Stimulated activated CD8-positive, alpha-beta memory T cell treated with anti-CD3 and anti-CD28 coated beads, Interleukin-15, amount 100 ng/mL, for 4 hours (primary cell): ENCODE data around the gene EI24.
A peak's percentile ranks its signal among the peaks of the same experiment; 100 is the strongest.

Experiments
- DNase-seq, 2 donors: peaks; one replicate each; pipeline ENCODE4 v3.0.0-alpha.2; 2020; ENCODE audit warnings: low read depth in 2 of 2

EI24 gene

GRCh38 chr11:125579811-125580210 is 10.5 kb downstream of the EI24 start:
- no peak for DNase-seq

DNA sequence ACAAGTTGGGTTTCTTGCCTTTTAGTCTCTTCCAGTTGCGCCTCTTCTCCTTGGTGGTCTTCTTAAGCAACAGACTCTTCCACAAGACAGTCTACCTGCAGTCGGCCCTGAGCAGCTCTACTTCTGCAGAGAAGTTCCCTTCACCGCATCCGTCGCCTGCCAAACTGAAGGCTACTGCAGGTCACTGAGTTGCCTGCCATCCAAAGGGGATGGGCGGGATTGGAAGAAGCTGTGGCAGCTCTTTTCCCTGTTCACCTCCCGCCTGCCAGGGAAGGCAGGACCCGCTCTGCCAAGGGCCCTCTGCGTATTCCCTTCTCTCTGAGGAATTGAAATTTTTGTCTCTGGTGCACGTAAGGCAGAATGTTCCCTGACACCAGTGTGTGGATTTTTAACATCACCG is 14.2 kb downstream of the EI24 start:
- DNase-seq: no peak

DNA sequence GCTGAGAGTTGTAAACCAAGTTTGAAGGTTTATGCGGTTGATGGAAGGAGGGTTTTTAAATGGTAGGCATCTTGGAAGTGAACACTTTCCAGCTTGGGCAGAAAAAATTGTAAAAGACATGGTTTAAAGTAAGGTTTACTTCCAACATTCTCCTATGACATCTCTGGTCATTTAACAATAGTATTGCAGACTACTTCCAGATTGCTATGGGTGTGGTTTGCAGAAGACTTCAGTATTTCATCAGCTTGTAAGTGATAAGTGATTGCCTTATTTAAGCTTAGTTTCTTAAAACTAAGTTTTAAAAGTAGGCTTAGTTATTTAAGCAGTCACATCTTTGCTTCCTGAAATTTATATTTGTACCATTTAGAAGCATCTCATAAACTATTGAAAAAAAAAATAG is 16.2 kb downstream of the EI24 start:
- no peak for DNase-seq

GRCh38 chr11:125586623-125587022 is 17.3 kb downstream of the EI24 start:
- DNase-seq: no peak

GRCh38 chr11:125587480-125587879 is 18.2 kb downstream of the EI24 start:
- no peak for DNase-seq

- DNase-seq: no peak
Measured at GRCh38 chr11:125588505-125588904, 19.2 kb downstream of the EI24 start.

GRCh38 chr11:125591649-125592304 is 22.5 kb downstream of the EI24 start:
- DNase-seq: peak; percentile 11 to 17

DNA sequence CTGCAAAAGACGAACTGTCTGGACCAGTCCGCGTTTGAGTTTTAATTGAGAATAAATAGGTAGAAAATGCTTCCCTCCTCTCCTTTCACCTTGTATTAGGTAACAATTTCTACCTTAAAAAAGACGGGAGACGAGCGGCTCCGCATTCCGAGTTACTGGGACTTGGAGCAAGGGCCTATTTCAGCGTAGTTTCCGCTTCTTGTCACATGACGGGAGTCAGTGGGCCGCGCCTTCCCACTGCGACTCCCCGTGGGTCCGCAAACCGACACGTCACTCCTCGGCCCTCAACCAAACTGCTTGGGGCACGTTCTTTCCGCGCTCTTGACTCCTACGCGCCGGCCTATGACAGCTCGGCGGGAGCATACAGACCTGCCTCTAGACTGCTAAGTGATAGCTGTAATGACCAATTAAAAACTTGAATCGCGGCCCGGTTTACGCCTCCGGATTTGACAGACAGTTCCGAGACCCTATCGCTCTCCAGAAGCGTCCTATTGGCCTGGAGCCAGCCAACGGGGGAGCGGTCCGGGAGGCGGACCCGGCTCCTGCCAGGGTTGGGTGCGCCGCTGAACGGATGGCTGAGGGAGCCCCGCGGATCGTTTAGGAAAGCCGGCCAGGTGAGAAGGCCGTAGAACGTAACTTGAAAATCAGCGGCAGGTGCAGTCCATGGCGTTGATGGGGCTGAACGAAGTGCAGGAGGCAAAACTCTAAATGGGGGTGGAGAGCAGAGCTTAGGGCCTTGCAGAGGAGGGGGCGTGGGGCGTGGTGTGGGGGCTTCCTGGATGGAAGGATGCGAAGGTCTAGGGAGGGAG is 23.2 kb downstream of the EI24 start, which contains the start of gene STT3A:
Gene STT3A (plus strand): TSS at position 548 of the 809 bp plus-strand sequence. CDS start 3,064 bp downstream, outside the sequence.
- DNase-seq: peak; percentile 96 to 98

DNA sequence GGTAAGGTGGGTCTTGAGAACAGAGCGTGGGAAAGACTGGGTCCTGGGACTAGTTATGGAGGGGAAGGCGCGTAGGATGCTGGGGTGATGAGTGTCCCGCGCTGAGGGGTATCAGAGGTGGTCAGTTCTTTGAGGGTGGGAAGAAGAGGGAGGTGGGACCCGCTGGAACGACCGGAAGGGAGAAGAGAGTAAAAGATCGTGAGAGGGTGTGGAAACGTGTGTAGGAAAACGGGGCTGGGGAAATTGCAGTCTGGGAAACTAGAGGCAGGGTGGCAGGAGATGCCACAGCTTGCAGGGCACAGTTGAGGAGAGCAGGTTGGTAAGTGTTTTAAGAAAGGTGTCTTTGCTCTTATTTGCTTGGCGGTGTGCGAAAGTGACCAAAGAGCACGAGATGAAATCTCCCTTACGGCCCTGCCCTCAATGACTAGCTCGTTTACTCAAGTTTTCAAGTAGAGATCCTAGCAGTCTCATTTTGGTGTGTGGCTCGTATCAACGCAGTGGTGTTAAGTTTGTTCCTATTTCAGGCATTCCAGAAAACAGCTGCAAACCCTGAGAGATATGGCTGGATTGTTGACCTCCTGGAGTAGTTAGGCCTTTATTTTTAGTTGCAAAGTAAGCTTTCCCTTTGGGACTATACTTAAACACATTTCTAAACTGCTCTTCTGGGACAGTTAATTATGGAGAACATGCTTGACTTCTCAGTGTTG is 24.0 kb downstream of the EI24 start:
- no peak for DNase-seq

DNA sequence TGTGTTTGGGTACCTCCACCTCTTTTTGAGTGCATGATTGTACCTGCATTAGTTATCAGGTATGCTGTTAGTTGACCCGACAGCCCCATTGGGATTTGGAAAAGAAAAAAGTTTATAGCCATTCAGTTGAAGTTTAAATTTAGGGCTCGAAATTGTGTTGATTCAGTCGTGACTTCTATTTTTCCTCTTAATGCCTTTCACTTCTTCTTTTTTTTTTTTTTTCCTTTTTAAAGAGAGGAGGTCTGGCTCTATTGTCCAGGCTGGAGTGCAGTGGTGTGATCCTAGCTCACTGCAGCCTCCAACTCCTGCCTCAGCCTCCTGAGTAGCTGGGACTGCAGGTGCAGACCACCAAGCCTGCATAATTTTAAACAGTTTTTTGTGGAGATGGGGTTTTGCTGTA is 25.7 kb downstream of the EI24 start:
- DNase-seq: no peak

DNA sequence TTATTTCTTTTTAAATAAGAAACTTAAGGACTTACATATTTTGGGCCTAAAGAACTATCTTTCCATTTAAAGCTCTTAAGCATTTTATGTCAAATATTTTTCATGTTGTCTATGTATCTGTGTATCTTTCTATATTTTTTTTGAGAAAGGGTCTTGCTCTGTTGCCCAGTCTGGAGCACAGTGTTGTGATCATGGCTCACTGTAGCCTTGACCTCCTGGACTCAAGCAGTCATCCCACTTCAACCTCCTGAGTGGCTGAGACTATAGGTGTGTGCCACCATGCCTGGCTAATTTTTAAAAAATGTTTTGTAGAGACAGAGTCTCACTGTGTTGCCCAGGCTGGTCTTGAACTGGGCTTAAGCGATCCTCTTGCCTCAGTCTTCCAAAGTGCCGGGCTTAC is 31.4 kb downstream of the EI24 start:
- DNase-seq: no peak

DNA sequence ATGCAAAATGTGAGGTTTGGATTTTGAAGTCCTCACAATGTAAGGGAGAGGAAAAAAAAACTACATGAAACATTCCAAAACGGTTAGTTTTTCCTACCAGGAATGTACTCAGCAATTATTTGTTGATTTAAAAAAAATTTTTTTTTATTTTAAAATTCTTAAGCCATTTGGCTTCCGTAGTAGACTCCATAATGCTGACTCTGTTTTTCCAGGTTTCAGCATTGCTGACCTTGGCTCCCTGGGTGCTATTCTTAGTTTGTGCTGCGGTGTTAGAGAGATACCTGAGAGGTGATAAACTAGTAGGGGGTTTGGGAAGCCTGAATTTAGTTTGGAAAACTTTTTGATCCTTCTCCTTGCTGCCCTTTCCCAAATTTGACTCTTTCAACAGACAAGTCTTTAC is 33.9 kb downstream of the EI24 start:
- no peak for DNase-seq

DNA sequence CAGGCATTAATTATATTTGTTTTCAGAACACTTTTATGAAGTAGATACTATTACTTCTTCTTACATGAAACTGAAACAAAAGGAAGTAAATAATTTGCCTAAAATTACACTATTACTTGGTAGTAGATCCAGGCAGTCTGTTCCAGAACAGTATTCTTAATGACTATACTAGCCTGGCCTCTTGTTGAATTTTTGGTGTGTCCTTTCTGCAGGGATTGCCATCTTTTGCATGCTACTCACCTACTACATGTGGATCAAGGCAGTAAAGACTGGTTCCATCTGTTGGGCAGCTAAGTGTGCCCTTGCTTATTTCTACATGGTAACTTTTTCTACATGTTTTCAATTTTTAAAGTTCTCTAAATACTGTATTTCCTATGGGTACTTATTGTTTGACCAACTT is 36.1 kb downstream of the EI24 start:
- no peak for DNase-seq

- no peak for DNase-seq
Measured at GRCh38 chr11:125609545-125609944, 40.3 kb downstream of the EI24 start.

GRCh38 chr11:125618383-125618782 is 49.1 kb downstream of the EI24 start:
- DNase-seq: no peak

DNA sequence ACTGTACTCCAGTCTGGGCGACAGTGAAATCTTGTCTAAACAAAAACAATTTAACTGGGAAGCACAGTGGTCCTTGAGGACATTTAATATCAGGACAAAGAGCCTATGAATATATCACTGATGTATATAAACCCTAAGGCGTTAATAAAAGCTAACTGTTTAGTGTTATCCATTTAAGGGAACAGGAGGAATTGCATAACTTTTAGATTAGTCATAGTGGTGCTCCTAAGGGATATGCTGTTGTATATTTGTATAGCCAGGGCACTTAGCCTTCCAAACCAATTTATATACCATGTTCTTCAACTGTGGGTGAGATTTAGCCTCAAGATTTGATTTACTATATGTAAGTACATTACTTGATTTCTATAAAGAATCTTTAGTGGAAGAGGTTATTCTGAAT is 52.7 kb downstream of the EI24 start:
- DNase-seq: no peak

GRCh38 chr11:125623064-125623463 is 53.8 kb downstream of the EI24 start:
- DNase-seq: no peak

DNA sequence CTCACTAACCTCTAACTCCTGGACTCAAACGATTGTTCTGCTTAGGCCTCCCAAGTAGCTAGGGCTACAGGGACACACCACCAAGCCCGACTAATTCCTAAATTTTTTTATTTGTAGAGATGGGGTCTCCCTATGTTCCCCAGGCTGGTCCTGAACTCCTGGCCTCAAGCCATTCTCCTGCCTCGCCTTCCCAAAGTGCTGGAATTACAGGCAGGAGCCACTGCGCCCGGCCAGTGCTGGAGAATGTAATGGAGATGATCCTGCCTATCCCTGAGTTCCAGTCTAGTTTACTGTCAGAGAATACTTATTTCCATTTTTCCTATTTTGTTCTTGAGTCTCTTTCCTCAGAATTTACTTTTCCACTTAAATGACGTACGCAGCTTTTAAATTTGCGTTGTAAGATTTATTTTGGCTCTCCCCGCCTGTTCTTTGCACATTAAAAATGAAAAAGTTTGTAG is 55.5 kb downstream of the EI24 start, which contains the start of gene CHEK1:
Gene CHEK1 (plus strand): TSS at position 408 of the 458 bp plus-strand sequence. CDS start 1,606 bp downstream, outside the sequence.
- no peak for DNase-seq

GRCh38 chr11:125625225-125625629 is 56.0 kb downstream of the EI24 start:
- DNase-seq: no peak

DNA sequence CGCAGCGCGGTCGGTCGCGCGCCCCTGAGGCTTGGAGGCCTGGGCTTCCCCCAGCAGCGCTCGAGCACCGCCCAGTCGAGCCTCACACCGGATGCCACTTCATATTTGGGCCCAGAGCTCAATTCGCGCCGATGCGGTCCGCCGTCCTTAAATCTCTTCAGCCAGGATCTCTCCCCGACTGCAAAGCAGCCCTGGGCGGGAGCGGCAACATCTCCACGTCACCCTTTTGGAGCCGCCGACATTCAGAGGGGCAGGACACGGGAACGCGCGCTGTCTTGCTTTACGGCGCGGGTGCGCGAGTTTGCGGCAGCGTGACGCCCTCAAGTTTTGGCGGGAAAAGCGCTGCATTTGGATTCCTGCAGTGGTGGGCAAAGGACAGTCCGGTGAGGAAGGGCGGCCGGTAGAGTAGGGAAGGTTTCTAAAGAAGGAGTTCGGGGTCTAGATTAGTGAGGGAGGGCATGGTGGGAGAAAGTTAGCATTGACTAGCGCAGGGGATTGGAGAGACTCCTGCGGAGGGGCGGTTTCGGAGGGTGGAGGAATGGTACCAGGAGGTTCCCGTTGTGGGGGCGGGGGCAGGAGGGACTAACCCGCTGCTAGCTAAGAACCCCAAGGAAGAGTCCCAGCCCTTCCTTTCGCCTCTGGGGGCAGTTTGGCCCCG is 56.5 kb downstream of the EI24 start:
- peak; percentile 64 to 68 for DNase-seq

GRCh38 chr11:125626288-125626950 is 57.1 kb downstream of the EI24 start:
- peak in 1 of 2 donors; percentile 1 for DNase-seq
